PC-3 (cell line): ENCODE data around the gene EZR. TPM values are rescaled to one million over a fixed set of nuclear protein-coding genes. Genes with fewer than 3 reads are reported as not detected.

Experiments
- ATAC-seq: fragments of 200-7000 bp; cut with Tn5 transposase; 2 replicates; pipeline ENCODE4 v1.9.1; 2020; ENCODE audit warnings: mild to moderate bottlenecking, moderate library complexity
- BruUV-seq: library from RNA; stranded (reverse); fragments of 400-500 nt; replicated peaks from 2 replicates; lab custom pipeline; 2021; lab: Mats Ljungman, UMichigan
- CTCF ChIA-PET: fragments of 300-600 bp; sonication (Branson Sonifier 250); formaldehyde crosslinking; loops from one replicate; lab custom pipeline; 2022; ENCODE audit warnings: antibody characterized with exemption; lab: Charles Lee
- POLR2A ChIA-PET: fragments of 300-600 bp; sonication (Branson Sonifier 250); formaldehyde crosslinking; loops from one replicate; lab custom pipeline; 2022; ENCODE audit warnings: antibody characterized with exemption; ENCODE audit not compliant: unreplicated experiment; lab: Charles Lee
- DNase-seq: peaks from one replicate; pipeline ENCODE4 v3.0.0-alpha.2; 2015
- H2AFZ ChIP-seq: fragments of 300-600 bp; sonication (generic); 2 replicates; pipeline ENCODE4 v1.6.0; 2016; ENCODE audit warnings: antibody characterized with exemption, low read length
- H3F3A ChIP-seq: fragments of 300-600 bp; sonication (generic); one replicate; pipeline ENCODE4 v1.6.0; 2017; ENCODE audit warnings: antibody characterized with exemption, low read length, control low read depth, mild to moderate bottlenecking; ENCODE audit not compliant: unreplicated experiment
- H3K27ac ChIP-seq: fragments of 300-600 bp; sonication (generic); 2 replicates; pipeline ENCODE4 v1.5.1; 2016; ENCODE audit warnings: mild to moderate bottlenecking, low read length
- H3K27me3 ChIP-seq: fragments of 300-600 bp; sonication (generic); 2 replicates; pipeline ENCODE4 v1.6.1; 2016; ENCODE audit warnings: low read length, mixed read lengths
- H3K36me3 ChIP-seq: fragments of 300-600 bp; sonication (generic); 2 replicates; pipeline ENCODE4 v1.6.1; 2016; ENCODE audit warnings: low read depth, mixed run types, low read length, mixed read lengths
- H3K4me1 ChIP-seq: fragments of 300-600 bp; sonication (generic); 2 replicates; pipeline ENCODE4 v1.5.1; 2016; ENCODE audit warnings: low read length; ENCODE audit not compliant: insufficient read depth
- H3K4me2 ChIP-seq: fragments of 300-600 bp; sonication (generic); 2 replicates; pipeline ENCODE4 v1.6.0; 2016; ENCODE audit warnings: low read length
- H3K4me3 ChIP-seq: fragments of 300-600 bp; sonication (generic); 2 replicates; pipeline ENCODE4 v1.5.1; 2016; ENCODE audit warnings: mild to moderate bottlenecking, low read length, mixed read lengths
- H3K79me2 ChIP-seq: fragments of 300-600 bp; sonication (generic); 2 replicates; pipeline ENCODE4 v1.6.1; 2017; ENCODE audit warnings: low read length, mixed read lengths
- H3K9ac ChIP-seq: fragments of 300-600 bp; sonication (generic); 2 replicates; pipeline ENCODE4 v1.6.0; 2016; ENCODE audit warnings: mild to moderate bottlenecking, low read length
- H3K9me2 ChIP-seq: fragments of 300-600 bp; sonication (generic); replicated peaks from 2 replicates; pipeline ENCODE4 v1.6.1; 2016; ENCODE audit warnings: mixed run types, low read length, mixed read lengths
- H3K9me3 ChIP-seq: fragments of 300-600 bp; sonication (generic); 2 replicates; pipeline ENCODE4 v1.6.1; 2016; ENCODE audit warnings: low read length, mixed read lengths
- H4K20me1 ChIP-seq: fragments of 300-600 bp; sonication (generic); 2 replicates; pipeline ENCODE4 v1.6.1; 2016; ENCODE audit warnings: low read length, mixed read lengths
- CTCF ChIP-seq: fragments of 300-600 bp; sonication (generic); conservative IDR thresholded peaks from 2 replicates; pipeline ENCODE4 v1.5.1; 2017; ENCODE audit warnings: antibody characterized with exemption, low read depth, mild to moderate bottlenecking, low read length
- EZH2 ChIP-seq: fragments of 300-600 bp; sonication (generic); IDR thresholded peaks from one replicate; pipeline ENCODE4 v1.6.1; 2017; ENCODE audit warnings: antibody characterized with exemption, mild to moderate bottlenecking, low read length; ENCODE audit not compliant: unreplicated experiment
- EZH2phosphoT487 ChIP-seq: fragments of 300-600 bp; sonication (generic); IDR thresholded peaks from 2 replicates; pipeline ENCODE4 v1.6.1; 2018; ENCODE audit warnings: mild to moderate bottlenecking, antibody characterized with exemption, low read length, borderline replicate concordance
- intact Hi-C: fragments of 100-400 bp; cut with micrococcal nuclease; formaldehyde crosslinking; loops from 2 replicates; pipeline ENCODE4 v1.9.0; 2023
- total RNA-seq: library from RNA; depleted of rRNA; stranded (reverse); fragments of >200 nt; gene quantifications from 2 replicates; pipeline ENCODE4 v1.2.3, GENCODE V29; 2014

EZR gene
- total RNA-seq, 1 experiment from 2014 or later = 182 TPM

GRCh38 chr6:158763434-158764182 is 55.6 kb downstream of the EZR start:
- peak; percentile 6; the same call in 1 of the 2 replicates for ATAC-seq
- H2AFZ ChIP-seq = no peak overlapping the region
- ChIA-PET POLR2A (interaction anchor here (0.6 kb wide), 1 partner anchor 22 kb away, joined by 4 read pairs; no protein-coding TSS in a partner anchor), CTCF (no interaction called here)
- no peaks in the 10 kb centered on the region for H3F3A ChIP-seq
- peaks cover 30% of the 10 kb centered on the region for H3K36me3 ChIP-seq
- BruUV-seq = no TSS peak
- intact Hi-C loops = loop anchor here (5.0 kb wide), 1 partner anchor 61 kb away; no protein-coding TSS in a partner anchor
- H4K20me1 ChIP-seq = no peaks in the 10 kb centered on the region
- H3K4me3 ChIP-seq = no peak overlapping the region
- H3K27me3 ChIP-seq = no peaks in the 10 kb centered on the region
- no peaks in the 10 kb centered on the region for H3K9me2 ChIP-seq
- no peak overlapping the region for H3K27ac ChIP-seq
- H3K4me2 ChIP-seq = no peak overlapping the region
- H3K4me1 ChIP-seq = no peaks in the 10 kb centered on the region
- no peaks in the 10 kb centered on the region for H3K79me2 ChIP-seq
- DNase-seq = no peak
- H3K9me3 ChIP-seq = no peaks in the 10 kb centered on the region
- TF ChIP-seq EZH2 (no peak), EZH2phosphoT487 (no peak), CTCF (no peak)
- no peak overlapping the region for H3K9ac ChIP-seq

GRCh38 chr6:158762787-158763433 is 56.3 kb downstream of the EZR start:
- intact Hi-C loops = loop anchor here (5.0 kb wide), 1 partner anchor 61 kb away; no protein-coding TSS in a partner anchor
- no TSS peak for BruUV-seq
- H3K36me3 ChIP-seq = peaks cover 24% of the 10 kb centered on the region
- H3K4me2 ChIP-seq = no peak overlapping the region
- no peak for DNase-seq
- no peak overlapping the region for H3K27ac ChIP-seq
- H3K9me3 ChIP-seq = no peaks in the 10 kb centered on the region
- no peak overlapping the region for H3K4me3 ChIP-seq
- no peaks in the 10 kb centered on the region for H3F3A ChIP-seq
- H3K9ac ChIP-seq = no peak overlapping the region
- ATAC-seq = no peak
- no peak overlapping the region for H2AFZ ChIP-seq
- no peaks in the 10 kb centered on the region for H3K79me2 ChIP-seq
- POLR2A ChIA-PET = no interaction called here
- no peaks in the 10 kb centered on the region for H3K9me2 ChIP-seq
- H3K4me1 ChIP-seq = no peaks in the 10 kb centered on the region
- CTCF ChIA-PET = no interaction called here
- H3K27me3 ChIP-seq = no peaks in the 10 kb centered on the region
- H4K20me1 ChIP-seq = no peaks in the 10 kb centered on the region
- TF ChIP-seq EZH2 = no peak
- TF ChIP-seq EZH2phosphoT487 = no peak
- no peak for TF ChIP-seq CTCF
